ENCODE measurements around the gene LEMD2.

Gene LEMD2

DNA sequence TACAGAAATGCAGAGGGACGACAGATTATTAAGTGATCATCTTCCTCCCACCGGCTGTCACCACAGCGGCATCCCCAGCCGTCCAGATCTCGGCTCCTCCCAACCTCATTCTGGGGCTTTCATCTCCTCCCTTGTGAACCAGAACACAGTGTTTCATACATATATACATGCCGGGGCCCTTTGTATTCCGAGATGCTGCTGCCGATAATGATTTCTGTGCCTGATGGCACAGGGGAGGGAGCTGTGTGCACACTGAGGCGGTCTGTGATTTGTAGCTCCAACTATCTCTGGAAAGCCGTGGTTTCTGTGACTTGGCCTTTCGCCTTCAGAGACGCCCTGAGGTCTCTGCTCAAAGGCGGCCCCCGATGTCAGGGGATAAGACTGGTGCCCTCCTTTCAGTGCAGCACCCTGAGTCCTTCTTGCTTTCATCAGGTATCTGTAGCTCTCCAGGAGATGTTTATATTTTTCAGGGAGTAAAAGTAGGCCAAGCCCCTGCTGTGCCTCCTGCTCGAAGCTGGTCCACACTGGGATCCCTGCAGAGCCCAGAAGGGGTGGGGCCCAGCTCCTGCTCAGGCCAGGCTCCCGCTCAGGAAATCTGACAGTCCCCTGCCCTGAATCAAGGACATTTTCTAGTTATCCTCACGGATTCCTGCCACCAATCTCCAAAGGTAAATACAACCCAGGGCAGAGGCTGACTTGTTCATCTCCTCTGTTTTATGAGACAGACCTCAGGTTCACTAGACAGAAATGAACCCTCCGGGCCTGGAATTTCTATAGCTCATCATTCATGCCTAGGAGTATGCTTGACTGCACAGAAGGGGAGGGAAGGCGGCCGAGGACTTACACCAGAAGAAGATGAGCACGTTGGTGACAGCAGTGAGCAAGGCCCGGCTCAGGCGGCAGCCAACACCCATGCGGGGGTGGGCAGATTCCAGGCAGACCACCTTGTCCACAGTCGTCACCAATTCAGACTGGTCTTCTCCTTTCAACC, 11.2 kb downstream of the LEMD2 start:
- H3K4me3 ChIP-seq (ENCODE audit: low read depth, low read length) = no peak overlapping the region
- TF ChIP-seq ZIC2 (tag by site-specific recombination; IDR thresholded peaks at IDR 0.05) = peak; percentile 82
- no peak for TF ChIP-seq ZNF639 (tag by site-specific recombination; IDR thresholded peaks at IDR 0.05)
- TF ChIP-seq GLIS1 (tag by site-specific recombination; IDR thresholded peaks at IDR 0.05) = peak; percentile 47
- no peak overlapping the region for H3K27ac ChIP-seq (ENCODE audit: extremely low read depth, low read depth, low read length)
- no peaks in the 10 kb centered on the region for H3K4me1 ChIP-seq (ENCODE audit: control insufficient read depth, insufficient read depth, low read length)
- no peaks in the 10 kb centered on the region for H3K9me3 ChIP-seq (ENCODE audit: control insufficient read depth, insufficient read depth, low read depth, low read length)
- H3K36me3 ChIP-seq (ENCODE audit: control insufficient read depth in 2 of 2, insufficient read depth in 1 of 2, low read length in 2 of 2) = peaks cover 10 to 97% of the 10 kb centered on the region in 2 experiments
- CTCF ChIA-PET = interaction anchor here (0.5 to 3.3 kb wide), 9 partner anchors 10 to 869 kb away, joined by 3 to 9 read pairs (median 3); partner anchors contain the start of gene LEMD2
- POLR2A ChIA-PET = interaction anchor here (1.2 kb wide), 1 partner anchor 11 kb away, joined by 3 read pairs; the partner anchor contains the start of gene LEMD2

GRCh38 chr6:33776764-33777163, 12.2 kb downstream of the LEMD2 start:
- no peaks in the 10 kb centered on the region for H3K4me1 ChIP-seq (ENCODE audit: control insufficient read depth, insufficient read depth, low read length)
- H3K9me3 ChIP-seq (ENCODE audit: control insufficient read depth, insufficient read depth, low read depth, low read length) = no peaks in the 10 kb centered on the region
- no peak for TF ChIP-seq ZNF561 (tag by site-specific recombination; IDR thresholded peaks at IDR 0.05; ENCODE audit: borderline replicate concordance)
- TF ChIP-seq ZNF112 (tag by site-specific recombination; IDR thresholded peaks at IDR 0.05) = no peak
- no peak for TF ChIP-seq ZNF558 (tag by site-specific recombination; IDR thresholded peaks at IDR 0.05)
- TF ChIP-seq ZFP3 (tag by site-specific recombination; IDR thresholded peaks at IDR 0.05; ENCODE audit: low read depth) = no peak
- no peak for TF ChIP-seq ZNF701 (tag by site-specific recombination; IDR thresholded peaks at IDR 0.05)
- TF ChIP-seq ZNF302 (tag by site-specific recombination; IDR thresholded peaks at IDR 0.05; ENCODE audit: low read depth) = no peak
- no peak for TF ChIP-seq SCRT2 (tag by site-specific recombination; IDR thresholded peaks at IDR 0.05)
- no peak for TF ChIP-seq ZNF423 (tag by site-specific recombination; IDR thresholded peaks at IDR 0.05)
- TF ChIP-seq PRDM4 (tag by site-specific recombination; IDR thresholded peaks at IDR 0.05) = no peak
- H3K4me3 ChIP-seq (ENCODE audit: low read depth, low read length) = no peak overlapping the region
- CTCF ChIA-PET = no interaction called here
- H3K36me3 ChIP-seq (ENCODE audit: control insufficient read depth in 2 of 2, insufficient read depth in 1 of 2, low read length in 2 of 2) = peaks cover 10 to 95% of the 10 kb centered on the region in 2 experiments
- H3K27ac ChIP-seq (ENCODE audit: extremely low read depth, low read depth, low read length) = no peak overlapping the region
- POLR2A ChIA-PET = no interaction called here

DNA sequence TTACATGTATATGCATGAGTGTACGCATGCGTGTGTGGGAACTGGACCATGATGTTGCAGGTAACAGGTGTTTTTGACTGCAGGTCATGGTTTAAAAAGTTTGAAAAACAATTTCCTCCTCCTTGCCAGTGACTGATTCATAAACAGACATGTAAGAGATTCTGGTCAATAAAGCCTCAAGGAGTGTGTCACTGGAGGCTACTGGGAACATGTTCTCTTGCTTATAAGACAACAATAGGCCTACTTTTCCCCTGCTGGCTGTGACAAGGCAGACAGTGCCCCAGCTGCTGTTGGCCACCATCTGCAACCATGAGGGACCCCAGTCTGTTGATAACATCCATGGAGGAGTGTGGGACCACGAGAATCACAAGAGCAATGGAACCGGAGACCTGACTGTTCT, 12.7 kb downstream of the LEMD2 start:
- ChIA-PET POLR2A (no interaction called here), CTCF (no interaction called here)
- H3K4me3 ChIP-seq (ENCODE audit: low read depth, low read length) = no peak overlapping the region
- H3K9me3 ChIP-seq (ENCODE audit: control insufficient read depth, insufficient read depth, low read depth, low read length) = no peaks in the 10 kb centered on the region
- TF ChIP-seq ZNF664 (tag by site-specific recombination; IDR thresholded peaks at IDR 0.05) = no peak
- no peak for TF ChIP-seq ZNF670 (tag by site-specific recombination; IDR thresholded peaks at IDR 0.05; ENCODE audit: low read depth)
- 0 out of 2 replicates have a peak, but pooled peaks have one; percentile 24 for TF ChIP-seq SCRT2 (tag by site-specific recombination; IDR thresholded peaks at IDR 0.05)
- no peak for TF ChIP-seq ZNF366 (tag by site-specific recombination; conservative IDR thresholded peaks at IDR 0.05)
- TF ChIP-seq, protein P1, sequence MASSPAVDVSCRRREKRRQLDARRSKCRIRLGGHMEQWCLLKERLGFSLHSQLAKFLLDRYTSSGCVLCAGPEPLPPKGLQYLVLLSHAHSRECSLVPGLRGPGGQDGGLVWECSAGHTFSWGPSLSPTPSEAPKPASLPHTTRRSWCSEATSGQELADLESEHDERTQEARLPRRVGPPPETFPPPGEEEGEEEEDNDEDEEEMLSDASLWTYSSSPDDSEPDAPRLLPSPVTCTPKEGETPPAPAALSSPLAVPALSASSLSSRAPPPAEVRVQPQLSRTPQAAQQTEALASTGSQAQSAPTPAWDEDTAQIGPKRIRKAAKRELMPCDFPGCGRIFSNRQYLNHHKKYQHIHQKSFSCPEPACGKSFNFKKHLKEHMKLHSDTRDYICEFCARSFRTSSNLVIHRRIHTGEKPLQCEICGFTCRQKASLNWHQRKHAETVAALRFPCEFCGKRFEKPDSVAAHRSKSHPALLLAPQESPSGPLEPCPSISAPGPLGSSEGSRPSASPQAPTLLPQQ (tag by site-specific recombination; IDR thresholded peaks at IDR 0.05) = no peak
- TF ChIP-seq ZNF350 (tag by site-specific recombination; IDR thresholded peaks at IDR 0.05) = no peak
- TF ChIP-seq ZBTB1 (tag by site-specific recombination; IDR thresholded peaks at IDR 0.05) = no peak
- TF ChIP-seq ZNF221 (tag by site-specific recombination; IDR thresholded peaks at IDR 0.05; ENCODE audit: borderline replicate concordance) = no peak
- peaks cover 2% of the 10 kb centered on the region for H3K4me1 ChIP-seq (ENCODE audit: control insufficient read depth, insufficient read depth, low read length)
- no peak overlapping the region for H3K27ac ChIP-seq (ENCODE audit: extremely low read depth, low read depth, low read length)
- H3K36me3 ChIP-seq (ENCODE audit: control insufficient read depth in 2 of 2, insufficient read depth in 1 of 2, low read length in 2 of 2) = peaks cover 10 to 89% of the 10 kb centered on the region in 2 experiments

All from HEK293 (cell line).